CD14-positive monocyte (primary cell): ENCODE results near the gene NANOS3. TPM values are rescaled to one million over a fixed set of nuclear protein-coding genes. Genes with fewer than 3 reads are reported as not detected.

Source experiments
- DNase-seq, 3 donors: peaks; one replicate each; pipeline ENCODE4 v3.0.0-alpha.2; 2011 to 2022
- H2AFZ ChIP-seq: 2 replicates; pipeline ENCODE4 v1.6.0; 2012; ENCODE audit warnings: mild to moderate bottlenecking, low read depth, low read length, inconsistent platforms; ENCODE audit not compliant: insufficient read depth, poor library complexity, severe bottlenecking
- H3K27ac ChIP-seq, 2 donors: 1 replicate in 1 of 2; 2 replicates in 1 of 2; pipeline ENCODE4 v1.5.1; 2012 to 2013; ENCODE audit warnings: low read length in 2 of 2, control low read depth in 1 of 2, inconsistent platforms in 1 of 2, low read depth in 1 of 2, mild to moderate bottlenecking in 1 of 2
- H3K27me3 ChIP-seq, 2 donors: one replicate each; pipeline versions ENCODE4 v1.6.0 to v1.6.1; 2011 to 2013; ENCODE audit warnings: low read length in 2 of 2; ENCODE audit not compliant: control insufficient read depth in 2 of 2, insufficient read depth in 2 of 2
- H3K36me3 ChIP-seq, 2 donors: replicated peaks in 1 of 2; 1 replicate in 1 of 2; 2 replicates in 1 of 2; pipeline versions ENCODE4 v1.5.1 to v1.6.1; 2012 to 2013; ENCODE audit warnings: low read length in 2 of 2, control low read depth in 1 of 2, inconsistent platforms in 1 of 2, mild to moderate bottlenecking in 1 of 2; ENCODE audit not compliant: insufficient read depth in 2 of 2, control insufficient read depth in 1 of 2
- H3K4me1 ChIP-seq, 2 donors: 1 replicate in 1 of 2; 2 replicates in 1 of 2; pipeline versions ENCODE4 v1.5.1 to v1.6.1; 2012 to 2013; ENCODE audit warnings: low read length in 2 of 2, control low read depth in 1 of 2, inconsistent platforms in 1 of 2, mild to moderate bottlenecking in 1 of 2, moderate library complexity in 1 of 2; ENCODE audit not compliant: insufficient read depth in 2 of 2, control insufficient read depth in 1 of 2
- H3K4me2 ChIP-seq: replicated peaks from 2 replicates; pipeline ENCODE3; 2012; ENCODE audit warnings: low read length, moderate library complexity, mild to moderate bottlenecking; ENCODE audit not compliant: poor library complexity, severe bottlenecking; ENCODE audit errors: extremely low read depth
- H3K4me3 ChIP-seq, 3 experiments: fragments of 200-600 bp in 1 of 3; sonication (generic) in 1 of 3; replicated peaks in 1 of 3; 1 replicate in 2 of 3; 2 replicates in 1 of 3; pipeline ENCODE4 v1.5.1; 2011 to 2013; ENCODE audit warnings: low read length in 3 of 3, mild to moderate bottlenecking in 3 of 3, control low read depth in 2 of 3, low read depth in 2 of 3, inconsistent platforms in 1 of 3, moderate library complexity in 1 of 3
- H3K79me2 ChIP-seq: 2 replicates; pipeline ENCODE4 v1.6.0; 2012; ENCODE audit warnings: mild to moderate bottlenecking, control low read depth, inconsistent platforms, low read length, moderate library complexity; ENCODE audit not compliant: insufficient read depth
- H3K9ac ChIP-seq: 2 replicates; pipeline ENCODE4 v1.6.0; 2017; ENCODE audit warnings: low read length, mild to moderate bottlenecking; ENCODE audit not compliant: insufficient read depth, poor library complexity, severe bottlenecking
- H3K9me3 ChIP-seq, 2 donors: replicated peaks in 1 of 2; 1 replicate in 1 of 2; 2 replicates in 1 of 2; pipeline versions ENCODE4 v1.5.1 to v1.6.1; 2012 to 2013; ENCODE audit warnings: low read length in 2 of 2, control low read depth in 1 of 2; ENCODE audit not compliant: control insufficient read depth in 1 of 2, insufficient read depth in 1 of 2
- H4K20me1 ChIP-seq: 2 replicates; pipeline ENCODE4 v1.6.0; 2012; ENCODE audit warnings: mild to moderate bottlenecking, low read length, control low read depth, moderate library complexity; ENCODE audit not compliant: insufficient read depth
- H3K27ac Mint-ChIP-seq, 7 donors: one replicate each; pipeline ENCODE4 v1.8.0; 2020; ENCODE audit warnings: mild to moderate bottlenecking in 7 of 7, mixed read lengths in 7 of 7, moderate library complexity in 6 of 7, inconsistent platforms in 2 of 7
- H3K27me3 Mint-ChIP-seq, 3 donors: one replicate each; pipeline ENCODE4 v1.8.0; 2021 to 2022; ENCODE audit warnings: low read depth in 3 of 3, mild to moderate bottlenecking in 3 of 3, mixed read lengths in 3 of 3, moderate library complexity in 3 of 3, inconsistent platforms in 1 of 3
- H3K36me3 Mint-ChIP-seq, 2 donors: one replicate each; pipeline ENCODE4 v1.8.0; 2020; ENCODE audit warnings: mixed read lengths in 2 of 2, inconsistent platforms in 1 of 2, mild to moderate bottlenecking in 1 of 2
- H3K4me1 Mint-ChIP-seq: one replicate; pipeline ENCODE4 v1.8.0; 2020; ENCODE audit warnings: mild to moderate bottlenecking, mixed read lengths
- H3K4me3 Mint-ChIP-seq, 2 donors: one replicate each; pipeline ENCODE4 v1.8.0; 2020; ENCODE audit warnings: mild to moderate bottlenecking in 2 of 2, mixed read lengths in 2 of 2, moderate library complexity in 1 of 2
- H3K9me3 Mint-ChIP-seq, 7 donors: one replicate each; pipeline ENCODE4 v1.8.0; 2020 to 2022; ENCODE audit warnings: mixed read lengths in 7 of 7, mild to moderate bottlenecking in 6 of 7, moderate library complexity in 6 of 7, inconsistent platforms in 2 of 7
- CTCF ChIP-seq: fragments of 200-600 bp; IDR thresholded peaks from one replicate; pipeline ENCODE4 v1.8.0; 2022; ENCODE audit warnings: antibody characterized with exemption, mild to moderate bottlenecking
- WGBS: methylation state at CpG from one replicate; pipeline ENCODE4 v1.1.5; 2013; ENCODE audit warnings: missing lambda C conversion rate; ENCODE audit not compliant: insufficient coverage; 5-methylcytosine and 5-hydroxymethylcytosine counted together
- intact Hi-C, 2 donors: fragments of 100-400 bp; cut with micrococcal nuclease; formaldehyde crosslinking; loops; one replicate each; pipeline versions ENCODE4 v1.15.0 to v1.15.1; 2023
- polyA plus RNA-seq, 3 donors: library from polyadenylated mRNA; depleted of rRNA in 1 of 3; unstranded in 2 of 3; stranded (reverse) in 1 of 3; fragments of 300-500 nt in 2 of 3; fragments of >200 nt in 1 of 3; fragmentation: Illumina TruSeq in 2 of 3; gene quantifications; 1 replicate in 2 of 3; 2 replicates in 1 of 3; pipeline ENCODE4 v1.2.3, GENCODE V29; 2012 to 2021

NANOS3 gene
- polyA plus RNA-seq, 3 donors: not detected

DNA sequence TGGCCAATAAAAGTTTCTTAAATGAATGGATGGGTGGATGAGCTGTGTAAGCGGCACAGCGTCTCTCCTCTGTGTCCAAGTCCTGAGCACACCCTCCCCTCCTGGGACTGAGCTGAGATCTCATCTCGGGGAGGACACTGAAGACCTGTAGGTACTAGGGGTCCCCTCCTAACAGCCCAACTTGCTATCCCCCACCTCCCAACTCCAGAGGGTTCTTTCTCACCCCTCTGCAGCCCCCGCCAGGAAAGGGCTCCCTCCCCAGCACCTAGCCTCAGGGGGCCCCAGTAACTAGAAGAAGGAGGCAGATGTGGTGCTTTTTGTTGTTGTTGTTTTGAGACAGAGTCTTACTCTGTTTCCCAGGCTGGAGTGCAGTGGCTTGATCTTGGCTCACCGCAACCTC, 1.1 kb upstream of the NANOS3 start:
- intact Hi-C loops: loop anchor here in 1 of 2 donors (10.0 kb wide), 1 partner anchor 609 kb away; no protein-coding TSS in a partner anchor
- Histone ChIP-seq H3K27me3 (peaks cover 0 to 10% of the 10 kb centered on the region in 2 donors), H4K20me1 (no peaks in the 10 kb centered on the region), H3K4me3 (no peak overlapping the region), H3K9ac (no peak overlapping the region), H3K27ac (no peak overlapping the region), H2AFZ (no peak overlapping the region), H3K9me3 (no peaks in the 10 kb centered on the region), H3K79me2 (no peaks in the 10 kb centered on the region), H3K36me3 (no peaks in the 10 kb centered on the region), H3K4me1 (peaks cover 21 to 28% of the 10 kb centered on the region in 2 donors), H3K4me2 (no peak overlapping the region)
- WGBS: 100% methylated on average over 1 of the region's 5 CpGs
- no peak for DNase-seq
- Mint-ChIP-seq H3K36me3 (no peaks in the 10 kb centered on the region), H3K27ac (no peak overlapping the region), H3K9me3 (peaks cover 0 to under 1% (median 0%) of the 10 kb centered on the region in 7 donors), H3K4me3 (no peak overlapping the region), H3K27me3 (peaks cover 12 to 39% (median 16%) of the 10 kb centered on the region in 3 donors), H3K4me1 (peaks cover 24% of the 10 kb centered on the region)
- TF ChIP-seq CTCF: no peak

DNA sequence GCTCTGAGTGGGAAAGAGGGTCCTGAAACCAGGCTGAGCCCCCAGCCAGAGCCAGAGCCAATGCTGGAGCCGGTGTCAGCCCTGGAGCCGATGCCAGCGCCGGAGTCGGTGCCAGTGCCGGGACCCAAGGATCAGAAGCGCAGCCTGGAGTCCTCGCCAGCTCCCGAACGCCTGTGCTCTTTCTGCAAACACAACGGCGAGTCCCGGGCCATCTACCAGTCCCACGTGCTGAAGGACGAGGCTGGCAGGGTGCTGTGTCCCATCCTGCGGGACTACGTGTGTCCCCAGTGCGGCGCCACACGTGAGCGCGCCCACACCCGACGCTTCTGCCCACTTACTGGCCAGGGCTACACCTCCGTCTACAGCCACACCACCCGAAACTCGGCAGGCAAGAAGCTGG, 369 bp downstream of the NANOS3 start:
- Mint-ChIP-seq H3K4me1 (peaks cover 39% of the 10 kb centered on the region), H3K27me3 (peaks cover 9 to 44% (median 14%) of the 10 kb centered on the region in 3 donors), H3K9me3 (peaks cover 0 to 2% (median 0%) of the 10 kb centered on the region in 7 donors), H3K27ac (no peak overlapping the region), H3K4me3 (no peak overlapping the region), H3K36me3 (no peaks in the 10 kb centered on the region)
- H3K36me3 ChIP-seq: no peaks in the 10 kb centered on the region
- H3K27me3 ChIP-seq: peaks cover 0 to 11% of the 10 kb centered on the region in 2 donors
- H3K27ac ChIP-seq: no peak overlapping the region
- no peak for DNase-seq
- H3K4me3 ChIP-seq: no peak overlapping the region
- WGBS: 96% methylated on average over 17 of the region's 27 CpGs
- H3K4me1 ChIP-seq: peaks cover 36 to 43% of the 10 kb centered on the region in 2 donors
- TF ChIP-seq CTCF: no peak
- no peaks in the 10 kb centered on the region for H4K20me1 ChIP-seq
- H3K79me2 ChIP-seq: no peaks in the 10 kb centered on the region
- no peak overlapping the region for H3K4me2 ChIP-seq
- intact Hi-C loops: loop anchor here in 1 of 2 donors (10.0 kb wide), 1 partner anchor 607 kb away; no protein-coding TSS in a partner anchor
- no peak overlapping the region for H2AFZ ChIP-seq
- H3K9ac ChIP-seq: no peak overlapping the region
- H3K9me3 ChIP-seq: no peaks in the 10 kb centered on the region
